Diencephalon (tissue), 1 donor: ENCODE measurements around the gene TSPAN18. TPM values are rescaled to one million over a fixed set of nuclear protein-coding genes. Genes with fewer than 3 reads are reported as not detected.

Experiments
- total RNA-seq: library from RNA; depleted of rRNA; stranded (reverse); fragments of >200 nt; gene quantifications from one replicate; pipeline ENCODE4 v1.2.3, GENCODE V29; 2014

Gene TSPAN18
- 13.6 TPM for total RNA-seq

DNA sequence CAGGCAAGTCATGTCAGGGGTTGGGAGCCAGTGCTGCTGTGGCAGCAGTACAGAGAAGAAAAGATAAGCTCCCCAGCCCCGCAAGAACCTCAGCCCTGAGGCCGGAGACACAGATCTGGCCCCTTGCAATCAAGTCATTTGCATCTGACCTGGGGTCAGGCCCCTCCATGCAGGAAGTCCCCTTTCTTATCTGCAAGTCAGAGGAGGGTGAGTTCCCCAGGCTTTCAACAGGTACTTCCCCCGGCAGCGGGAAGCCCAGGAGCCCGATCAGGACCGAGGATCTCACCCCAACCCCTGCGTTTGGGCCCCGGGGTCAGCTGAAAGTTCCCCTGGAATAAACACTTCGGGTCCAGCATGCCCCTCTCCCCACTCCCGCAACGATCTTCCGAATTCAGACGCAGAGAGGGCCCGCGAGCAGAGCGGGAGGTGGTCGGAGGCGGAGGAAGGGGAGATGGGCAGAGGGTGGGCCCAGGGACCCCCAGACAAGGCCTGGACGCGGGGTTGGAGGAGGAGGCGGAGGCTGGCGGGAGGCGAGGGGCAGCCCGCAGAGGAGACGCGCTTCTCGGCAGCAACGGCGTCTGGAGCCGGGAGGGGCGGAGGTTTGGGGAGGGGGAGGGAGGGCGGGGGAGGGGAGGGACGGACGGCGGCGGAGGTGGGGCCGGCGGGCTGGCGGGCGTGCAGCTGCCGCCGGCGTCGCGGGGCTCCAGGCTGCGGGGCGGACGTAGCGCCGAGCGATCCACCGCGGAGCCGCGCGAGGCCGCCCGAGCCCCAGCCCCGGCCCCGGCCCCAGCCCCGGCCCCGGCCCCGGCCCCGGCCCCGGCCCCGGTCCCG, at the start of gene TSPAN18:
Gene TSPAN18 (plus strand): TSS at position 680 of the 831 bp plus-strand sequence. CDS start 179,455 bp downstream, outside the sequence.

GRCh38 chr11:44950625-44951476, 224.1 kb downstream of the TSPAN18 start, which contains the start of gene TP53I11:
Gene TP53I11 (minus strand): TSS chr11:44950883. CDS start chr11:44938335, 12,548 bp downstream.

Other genes with a start within 250 kb of the TSPAN18 start
- 16.4 TPM for gene CD82, start 161.3 kb upstream of the TSPAN18 start, total RNA-seq
- gene TP53I11, start 223.9 kb downstream of the TSPAN18 start, total RNA-seq, result 13.8 TPM